WTC11 (cell line): ENCODE data around the gene OR6J1. TPM values are rescaled to one million over a fixed set of nuclear protein-coding genes. Genes with fewer than 3 reads are reported as not detected.

Experiments used
- ATAC-seq: fragments of 200-7000 bp; cut with Tn5 transposase; 2 replicates; pipeline ENCODE4 v1.10.0; 2021; ENCODE audit warnings: mild to moderate bottlenecking, moderate library complexity
- CTCF ChIA-PET: fragments of 300-600 bp; sonication (Branson Sonifier 250); formaldehyde crosslinking; loops from one replicate; lab custom pipeline; 2021; ENCODE audit warnings: antibody characterized with exemption; lab: Charles Lee
- POLR2A ChIA-PET: fragments of 350-600 bp; sonication (Branson Sonifier 250); formaldehyde crosslinking; loops from one replicate; lab custom pipeline; 2021; ENCODE audit warnings: antibody characterized with exemption; lab: Charles Lee
- DNase-seq: peaks from one replicate; pipeline ENCODE4 v3.0.0; 2021; ENCODE audit warnings: low spot score
- H3K27ac Mint-ChIP-seq: 2 replicates; pipeline ENCODE4 v1.8.0; 2021; ENCODE audit warnings: mixed read lengths
- H3K27me3 Mint-ChIP-seq: 2 replicates; pipeline ENCODE4 v1.8.0; 2021; ENCODE audit warnings: low read depth, mild to moderate bottlenecking, moderate library complexity, mixed read lengths
- H3K36me3 Mint-ChIP-seq: 2 replicates; pipeline ENCODE4 v1.8.0; 2021; ENCODE audit warnings: mixed read lengths
- H3K4me1 Mint-ChIP-seq: 2 replicates; pipeline ENCODE4 v1.8.0; 2022; ENCODE audit warnings: mixed read lengths
- H3K4me3 Mint-ChIP-seq: 2 replicates; pipeline ENCODE4 v1.8.0; 2021; ENCODE audit warnings: mild to moderate bottlenecking, moderate library complexity, mixed read lengths
- H3K9me3 Mint-ChIP-seq: 2 replicates; pipeline ENCODE4 v1.8.0; 2021; ENCODE audit warnings: mixed read lengths
- ATF6 ChIP-seq: sonication (generic); formaldehyde crosslinking; IDR thresholded peaks from 2 replicates; pipeline ENCODE4 v1.8.1; 2023; ENCODE audit warnings: mild to moderate bottlenecking, missing genetic modification reagents
- CBFB ChIP-seq: sonication (generic); formaldehyde crosslinking; IDR thresholded peaks from 2 replicates; pipeline ENCODE4 v1.8.1; 2022; ENCODE audit warnings: mild to moderate bottlenecking, low read depth, missing genetic modification reagents
- CREM ChIP-seq: sonication (generic); formaldehyde crosslinking; IDR thresholded peaks from 2 replicates; pipeline ENCODE4 v1.8.1; 2022; ENCODE audit warnings: mild to moderate bottlenecking, missing genetic modification reagents, moderate library complexity
- ERG ChIP-seq: fragments of 250-450 bp; sonication (Bioruptor Pico); IDR thresholded peaks from 2 replicates; pipeline ENCODE4 v1.8.0; 2021; ENCODE audit warnings: mild to moderate bottlenecking
- ESRRA ChIP-seq: sonication (generic); formaldehyde crosslinking; IDR thresholded peaks from 2 replicates; pipeline ENCODE4 v1.8.1; 2022; ENCODE audit warnings: mild to moderate bottlenecking, missing genetic modification reagents, borderline replicate concordance
- FOXK1 ChIP-seq: sonication (generic); formaldehyde crosslinking; IDR thresholded peaks from 2 replicates; pipeline ENCODE4 v1.8.0; 2022; ENCODE audit warnings: mild to moderate bottlenecking, moderate library complexity, missing genetic modification reagents
- GTF2I ChIP-seq: fragments of 250-450 bp; sonication (Bioruptor Pico); conservative IDR thresholded peaks from 2 replicates; pipeline ENCODE4 v1.4.0; 2021; ENCODE audit warnings: mild to moderate bottlenecking
- JAZF1 ChIP-seq: fragments of 250-450 bp; sonication (Bioruptor Pico); IDR thresholded peaks from 2 replicates; pipeline ENCODE4 v1.9.0; 2021; ENCODE audit warnings: moderate library complexity, mild to moderate bottlenecking, inconsistent platforms
- JUN ChIP-seq: sonication (generic); formaldehyde crosslinking; IDR thresholded peaks from 2 replicates; pipeline ENCODE4 v1.8.0; 2023; ENCODE audit warnings: mild to moderate bottlenecking, missing genetic modification reagents
- KAT7 ChIP-seq: sonication (generic); formaldehyde crosslinking; IDR thresholded peaks from 2 replicates; pipeline ENCODE4 v1.8.1; 2023; ENCODE audit warnings: missing genetic modification reagents, mild to moderate bottlenecking, borderline replicate concordance
- MLX ChIP-seq: sonication (generic); formaldehyde crosslinking; IDR thresholded peaks from 2 replicates; pipeline ENCODE4 v1.8.1; 2023; ENCODE audit warnings: mild to moderate bottlenecking, missing genetic modification reagents, moderate library complexity
- NFATC4 ChIP-seq: fragments of 250-450 bp; sonication (Bioruptor Pico); IDR thresholded peaks from 2 replicates; pipeline ENCODE4 v1.9.0; 2021; ENCODE audit warnings: mild to moderate bottlenecking
- NFYB ChIP-seq: sonication (generic); formaldehyde crosslinking; conservative IDR thresholded peaks from 2 replicates; pipeline ENCODE4 v1.8.0; 2022; ENCODE audit warnings: low read depth, missing genetic modification reagents
- PREB ChIP-seq: sonication (generic); formaldehyde crosslinking; IDR thresholded peaks from 2 replicates; pipeline ENCODE4 v1.8.1; 2022; ENCODE audit warnings: mild to moderate bottlenecking, missing genetic modification reagents, moderate library complexity, borderline replicate concordance
- RELA ChIP-seq: sonication (generic); formaldehyde crosslinking; IDR thresholded peaks from 2 replicates; pipeline ENCODE4 v1.8.1; 2022; ENCODE audit warnings: missing genetic modification reagents, mild to moderate bottlenecking, borderline replicate concordance
- RORB ChIP-seq: fragments of 250-450 bp; sonication (Bioruptor Pico); IDR thresholded peaks from 2 replicates; pipeline ENCODE4 v1.9.0; 2021; ENCODE audit warnings: mild to moderate bottlenecking
- SMAD4 ChIP-seq: sonication (generic); formaldehyde crosslinking; IDR thresholded peaks from 2 replicates; pipeline ENCODE4 v1.8.0; 2022; ENCODE audit warnings: mild to moderate bottlenecking, missing genetic modification reagents
- SOX15 ChIP-seq: fragments of 250-450 bp; sonication (Bioruptor Pico); IDR thresholded peaks from 2 replicates; pipeline ENCODE4 v1.9.0; 2021; ENCODE audit warnings: mild to moderate bottlenecking
- STAT6 ChIP-seq: sonication (generic); formaldehyde crosslinking; conservative IDR thresholded peaks from 2 replicates; pipeline ENCODE4 v1.8.1; 2023; ENCODE audit warnings: mild to moderate bottlenecking, low read depth, missing genetic modification reagents, moderate library complexity
- TCF7 ChIP-seq: sonication (generic); formaldehyde crosslinking; IDR thresholded peaks from 2 replicates; pipeline ENCODE4 v1.8.0; 2022; ENCODE audit warnings: mild to moderate bottlenecking, low read depth, missing genetic modification reagents, moderate library complexity
- TEAD4 ChIP-seq: sonication (generic); formaldehyde crosslinking; IDR thresholded peaks from 2 replicates; pipeline ENCODE4 v1.8.0; 2022; ENCODE audit warnings: mild to moderate bottlenecking, missing genetic modification reagents
- TP53 ChIP-seq: sonication (generic); formaldehyde crosslinking; IDR thresholded peaks from 2 replicates; pipeline ENCODE4 v1.8.1; 2023; ENCODE audit warnings: mild to moderate bottlenecking, missing genetic modification reagents
- ZBTB21 ChIP-seq: sonication (generic); formaldehyde crosslinking; IDR thresholded peaks from 2 replicates; pipeline ENCODE4 v1.8.1; 2023; ENCODE audit warnings: mild to moderate bottlenecking, missing genetic modification reagents, borderline replicate concordance
- ZMAT4 ChIP-seq: fragments of 250-450 bp; sonication (Bioruptor Pico); IDR thresholded peaks from 2 replicates; pipeline ENCODE4 v1.9.0; 2021; ENCODE audit warnings: mild to moderate bottlenecking
- ZNF219 ChIP-seq: sonication (generic); formaldehyde crosslinking; IDR thresholded peaks from 2 replicates; pipeline ENCODE4 v1.8.0; 2023; ENCODE audit warnings: missing genetic modification reagents, mild to moderate bottlenecking, borderline replicate concordance
- ZNF317 ChIP-seq: sonication (generic); formaldehyde crosslinking; IDR thresholded peaks from 2 replicates; pipeline ENCODE4 v1.8.1; 2023; ENCODE audit warnings: low read depth, mild to moderate bottlenecking, moderate library complexity, missing genetic modification reagents, borderline replicate concordance
- ZNF396 ChIP-seq: fragments of 250-450 bp; sonication (Bioruptor Pico); IDR thresholded peaks from 2 replicates; pipeline ENCODE4 v1.8.0; 2021; ENCODE audit warnings: mild to moderate bottlenecking, moderate library complexity, borderline replicate concordance
- total RNA-seq: library from RNA; stranded (reverse); gene quantifications from 3 replicates; pipeline ENCODE4 v1.2.3, GENCODE V29; 2021

OR6J1 gene
- total RNA-seq, 1 experiment from 2014 or later: not detected

- TF ChIP-seq GTF2I (CRISPR knock-in tag) (no peak), JUN (CRISPR knock-in tag) (no peak), MLX (CRISPR knock-in tag) (no peak), ZNF396 (CRISPR knock-in tag) (no peak), FOXK1 (no peak), ZBTB21 (no peak), RORB (CRISPR knock-in tag) (no peak), ZMAT4 (CRISPR knock-in tag) (no peak), RELA (no peak), KAT7 (CRISPR knock-in tag) (no peak), ESRRA (CRISPR knock-in tag) (no peak), CBFB (CRISPR knock-in tag) (no peak), JAZF1 (no peak), ZNF219 (no peak), ATF6 (CRISPR knock-in tag) (no peak), NFATC4 (no peak)
Measured at GRCh38 chr14:22629361-22629760, 14.8 kb downstream of the OR6J1 start (continued).

- Mint-ChIP-seq H3K4me1 (peaks cover 14% of the 10 kb centered on the region), H3K9me3 (peaks cover 32% of the 10 kb centered on the region), H3K27me3 (peaks cover 2% of the 10 kb centered on the region; the same call in 1 of the 2 replicates), H3K36me3 (peaks cover 23% of the 10 kb centered on the region), H3K27ac (no peak overlapping the region), H3K4me3 (no peak overlapping the region)
- no peak for DNase-seq
- CTCF ChIA-PET: no interaction called here
- ATAC-seq: no peak
- POLR2A ChIA-PET: no interaction called here
- TF ChIP-seq ZNF219: no peak
- TF ChIP-seq ZNF396 (CRISPR knock-in tag): no peak
- TF ChIP-seq STAT6: no peak
- no peak for TF ChIP-seq MLX (CRISPR knock-in tag)
- TF ChIP-seq TCF7 (CRISPR knock-in tag): no peak
- no peak for TF ChIP-seq SOX15
- TF ChIP-seq TP53 (CRISPR knock-in tag): no peak
- TF ChIP-seq PREB: no peak
- no peak for TF ChIP-seq ZNF317 (CRISPR knock-in tag)
- TF ChIP-seq TEAD4 (CRISPR knock-in tag): no peak
- TF ChIP-seq SMAD4 (CRISPR knock-in tag): no peak
- TF ChIP-seq ERG (CRISPR knock-in tag): no peak
- TF ChIP-seq JAZF1: no peak
- TF ChIP-seq CREM (CRISPR knock-in tag): no peak
- TF ChIP-seq NFYB: no peak
Measured at GRCh38 chr14:22627506-22628263, 16.5 kb downstream of the OR6J1 start.
